ENCODE measurements around the gene UBE3B.

UBE3B gene

DNA sequence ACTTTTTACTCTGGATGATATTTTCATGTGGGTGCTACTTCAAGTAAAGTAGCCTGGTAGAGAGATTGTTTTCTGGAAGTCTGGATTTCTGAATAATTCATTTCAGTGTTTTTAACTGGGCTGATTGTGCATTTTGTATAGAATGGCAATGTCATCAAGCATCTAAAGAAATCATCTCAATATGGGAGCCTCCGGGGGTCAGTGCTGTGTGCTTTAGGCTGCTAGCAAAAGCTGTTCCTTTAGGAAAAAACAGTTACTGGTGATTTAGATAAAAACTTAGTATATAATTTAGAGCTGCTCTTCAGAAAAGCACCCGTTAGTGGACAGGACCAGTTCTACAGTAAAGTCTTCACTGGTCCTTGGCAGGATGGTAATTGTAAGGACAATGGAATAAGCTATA lies 5.1 kb downstream of the UBE3B start:
- H3K4me3 ChIP-seq (ENCODE audit: low read depth, low read length) = no peak overlapping the region
- TF ChIP-seq, protein P1, sequence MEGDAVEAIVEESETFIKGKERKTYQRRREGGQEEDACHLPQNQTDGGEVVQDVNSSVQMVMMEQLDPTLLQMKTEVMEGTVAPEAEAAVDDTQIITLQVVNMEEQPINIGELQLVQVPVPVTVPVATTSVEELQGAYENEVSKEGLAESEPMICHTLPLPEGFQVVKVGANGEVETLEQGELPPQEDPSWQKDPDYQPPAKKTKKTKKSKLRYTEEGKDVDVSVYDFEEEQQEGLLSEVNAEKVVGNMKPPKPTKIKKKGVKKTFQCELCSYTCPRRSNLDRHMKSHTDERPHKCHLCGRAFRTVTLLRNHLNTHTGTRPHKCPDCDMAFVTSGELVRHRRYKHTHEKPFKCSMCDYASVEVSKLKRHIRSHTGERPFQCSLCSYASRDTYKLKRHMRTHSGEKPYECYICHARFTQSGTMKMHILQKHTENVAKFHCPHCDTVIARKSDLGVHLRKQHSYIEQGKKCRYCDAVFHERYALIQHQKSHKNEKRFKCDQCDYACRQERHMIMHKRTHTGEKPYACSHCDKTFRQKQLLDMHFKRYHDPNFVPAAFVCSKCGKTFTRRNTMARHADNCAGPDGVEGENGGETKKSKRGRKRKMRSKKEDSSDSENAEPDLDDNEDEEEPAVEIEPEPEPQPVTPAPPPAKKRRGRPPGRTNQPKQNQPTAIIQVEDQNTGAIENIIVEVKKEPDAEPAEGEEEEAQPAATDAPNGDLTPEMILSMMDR (IDR thresholded peaks at IDR 0.05; ENCODE audit: borderline replicate concordance, insufficient read depth, low read depth, low read length) = no peak

DNA sequence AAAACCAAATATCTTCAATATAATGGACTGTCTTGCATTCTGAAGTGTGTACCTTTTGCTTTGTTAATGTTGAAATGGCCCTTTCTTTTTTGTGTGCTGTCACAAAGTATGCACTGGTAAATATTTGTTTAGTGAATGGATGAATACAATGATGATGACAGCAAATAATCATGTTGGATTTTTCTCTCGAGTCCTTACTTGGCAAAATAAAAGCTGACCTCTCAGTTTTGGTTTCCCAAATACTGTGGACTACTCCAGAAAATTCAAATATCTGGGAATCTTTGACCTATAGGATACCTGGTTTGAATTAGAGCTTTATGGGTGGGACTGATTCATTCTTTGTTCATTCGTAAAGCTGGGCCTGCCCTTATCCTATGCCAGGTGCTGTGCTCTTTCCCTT lies 5.5 kb downstream of the UBE3B start:
- TF ChIP-seq, protein P1 (IDR thresholded peaks at IDR 0.05; ENCODE audit: borderline replicate concordance, insufficient read depth, low read depth, low read length) = no peak

DNA sequence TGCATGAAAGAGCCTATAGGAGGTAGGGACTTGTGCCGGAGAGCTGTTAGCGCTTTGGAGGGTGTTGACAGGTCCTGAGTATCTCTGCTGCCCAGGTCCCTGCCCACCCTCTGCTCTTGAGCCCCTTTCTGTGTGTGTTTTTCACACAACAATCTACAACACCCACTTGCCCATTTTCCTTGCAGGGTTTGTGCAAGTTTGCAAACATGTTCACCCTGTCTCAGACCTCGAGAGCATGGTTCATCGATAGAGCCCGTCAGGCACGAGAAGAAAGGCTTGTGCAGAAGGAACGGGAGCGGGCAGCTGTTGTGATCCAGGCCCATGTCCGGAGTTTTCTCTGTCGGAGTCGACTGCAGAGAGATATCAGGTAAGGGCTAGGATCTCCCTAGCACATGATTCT lies 5.9 kb downstream of the UBE3B start:
- H3K4me3 ChIP-seq (ENCODE audit: low read depth, low read length) = no peak overlapping the region
- TF ChIP-seq, protein P1 (IDR thresholded peaks at IDR 0.05; ENCODE audit: borderline replicate concordance, insufficient read depth, low read depth, low read length) = no peak

More for the DNA sequence above, 5.5 kb downstream of the UBE3B start:
- H3K4me3 ChIP-seq (ENCODE audit: low read depth, low read length) = no peak overlapping the region

DNA sequence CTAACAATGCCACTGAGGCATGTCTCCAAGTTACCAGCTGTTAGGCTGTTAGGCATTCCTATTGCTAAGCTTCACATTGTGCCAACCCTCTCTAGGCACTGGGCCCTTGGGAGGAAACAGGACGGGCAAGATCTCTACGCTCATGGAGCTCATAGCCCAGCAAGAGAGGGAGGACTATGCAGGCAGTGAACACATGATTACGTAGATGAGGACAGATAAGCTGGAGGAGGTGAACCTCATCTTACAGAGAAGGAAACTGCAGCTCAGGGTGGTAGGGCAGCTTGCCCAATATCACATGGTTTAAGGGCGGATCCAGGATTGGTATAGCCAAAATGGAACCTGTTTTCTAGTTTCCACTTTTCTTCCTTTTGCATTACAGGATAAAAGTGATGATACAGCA lies 7.8 kb downstream of the UBE3B start:
- TF ChIP-seq, protein P1 (IDR thresholded peaks at IDR 0.05; ENCODE audit: borderline replicate concordance, insufficient read depth, low read depth, low read length) = no peak
- H3K4me3 ChIP-seq (ENCODE audit: low read depth, low read length) = no peak overlapping the region

DNA sequence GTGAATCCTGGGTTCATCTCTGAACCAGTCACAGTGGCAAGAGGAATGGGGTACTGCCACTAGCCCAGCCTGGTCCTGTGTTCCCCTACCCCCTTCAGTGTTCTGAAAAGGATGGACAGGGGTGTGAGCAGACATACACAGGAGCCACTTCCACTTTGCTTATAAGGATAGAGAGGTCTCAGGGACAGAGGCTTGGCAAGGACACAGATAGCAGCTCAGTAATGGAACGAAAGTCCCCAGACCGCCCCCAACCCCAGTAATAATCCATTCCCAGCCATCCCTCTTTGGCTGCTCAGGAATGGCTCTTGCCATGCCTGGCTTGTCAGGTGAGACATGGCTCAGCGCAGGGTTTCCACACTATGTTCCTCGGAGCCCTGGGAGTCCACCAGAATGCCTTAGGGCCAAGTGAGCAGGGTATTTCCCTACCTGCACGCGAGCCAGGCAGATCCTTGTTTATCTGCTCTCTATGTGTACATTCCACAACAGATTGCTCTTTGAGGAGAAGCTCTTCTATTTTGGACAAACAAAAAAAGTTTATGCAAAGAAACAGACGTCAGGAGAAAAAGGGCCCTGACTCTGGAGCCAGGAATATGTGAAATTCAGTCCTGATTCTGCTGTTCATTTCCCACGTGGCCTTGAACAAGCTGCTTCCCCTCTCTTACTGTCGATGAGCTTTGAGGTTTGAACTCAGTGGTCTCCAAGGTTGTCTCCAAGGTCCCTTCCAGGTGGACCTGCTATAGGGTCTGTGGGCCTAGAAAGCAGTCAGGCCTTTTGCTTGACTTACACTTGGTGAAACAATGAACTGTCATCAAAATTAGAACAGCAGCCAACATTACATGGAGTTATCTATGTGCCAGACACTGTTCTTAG lies 10.0 kb downstream of the UBE3B start:
- H3K4me3 ChIP-seq (ENCODE audit: low read depth, low read length) = no peak overlapping the region
- TF ChIP-seq, protein P1 (IDR thresholded peaks at IDR 0.05; ENCODE audit: borderline replicate concordance, insufficient read depth, low read depth, low read length) = no peak

DNA sequence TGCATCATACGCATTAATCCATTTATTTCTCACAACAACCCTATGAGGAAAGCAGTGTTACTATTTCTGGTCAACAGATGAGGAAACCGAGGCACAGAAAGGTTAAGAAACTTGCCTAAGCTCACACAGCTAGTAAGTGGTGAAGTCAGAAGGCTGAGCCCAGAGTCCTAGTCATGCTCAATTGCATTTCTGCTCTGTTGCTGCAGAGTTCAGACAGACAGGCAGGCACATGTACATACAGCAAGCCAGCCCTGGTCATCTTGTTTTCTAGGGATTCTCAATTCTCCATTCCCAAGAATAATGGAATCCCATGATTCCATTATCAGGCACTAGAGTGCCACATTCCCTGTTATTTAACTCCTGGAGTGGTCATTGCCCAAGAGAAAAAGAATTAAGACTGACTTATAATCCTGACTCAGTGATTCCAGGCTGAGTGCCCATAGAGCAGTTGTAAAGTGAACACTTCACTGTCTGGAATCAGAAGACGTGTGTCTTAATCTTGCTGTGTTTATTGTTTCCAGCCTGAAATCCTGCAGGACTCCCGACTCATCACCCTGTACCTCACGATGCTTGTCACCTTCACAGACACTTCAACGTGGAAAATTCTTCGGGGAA lies 10.7 kb downstream of the UBE3B start:
- no peak overlapping the region for H3K4me3 ChIP-seq (ENCODE audit: low read depth, low read length)
- TF ChIP-seq, protein P1 (IDR thresholded peaks at IDR 0.05; ENCODE audit: borderline replicate concordance, insufficient read depth, low read depth, low read length) = no peak

Measured in GM12875 (cell line).